HFF-Myc (cell line): ENCODE results near the gene WWOX.

ENCODE experiments used
- DNase-seq: peaks from one replicate; pipeline ENCODE4 v3.0.0-alpha.2; 2011; ENCODE audit warnings: low read depth; ENCODE audit errors: extremely low read depth
- H3K4me3 ChIP-seq: replicated peaks from 2 replicates; pipeline ENCODE4 v1.5.1; 2011; ENCODE audit warnings: low read depth, mild to moderate bottlenecking, control low read depth, low read length
- TF ChIP-seq, protein P1 (sequence below): IDR thresholded peaks from 2 replicates; pipeline ENCODE4 v1.5.1; 2012; ENCODE audit warnings: mild to moderate bottlenecking, low read depth, low read length, control low read depth; ENCODE audit errors: missing control alignments

The WWOX gene

DNA sequence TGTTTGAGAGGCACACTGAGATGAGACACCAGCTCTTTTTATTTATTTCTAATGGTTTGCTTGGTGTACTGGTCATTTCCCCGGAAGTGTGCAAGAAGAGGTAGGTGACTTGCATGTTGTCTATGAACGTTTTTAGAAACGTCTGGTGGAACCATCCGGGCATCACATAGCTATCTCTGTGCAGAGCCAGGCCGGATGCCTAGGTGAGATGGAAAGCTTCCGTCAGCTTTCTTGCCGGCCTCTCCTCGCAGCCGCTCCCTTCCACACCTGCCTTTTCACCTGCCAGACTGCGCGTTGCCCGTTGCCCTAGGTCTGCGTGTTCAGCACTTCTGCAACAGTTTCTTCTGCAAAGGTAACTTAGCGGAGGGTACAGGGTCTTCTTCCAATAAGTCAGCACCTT is 416.0 kb downstream of the WWOX start:
- H3K4me3 ChIP-seq = no peak overlapping the region
- DNase-seq = no peak
- TF ChIP-seq, protein P1, sequence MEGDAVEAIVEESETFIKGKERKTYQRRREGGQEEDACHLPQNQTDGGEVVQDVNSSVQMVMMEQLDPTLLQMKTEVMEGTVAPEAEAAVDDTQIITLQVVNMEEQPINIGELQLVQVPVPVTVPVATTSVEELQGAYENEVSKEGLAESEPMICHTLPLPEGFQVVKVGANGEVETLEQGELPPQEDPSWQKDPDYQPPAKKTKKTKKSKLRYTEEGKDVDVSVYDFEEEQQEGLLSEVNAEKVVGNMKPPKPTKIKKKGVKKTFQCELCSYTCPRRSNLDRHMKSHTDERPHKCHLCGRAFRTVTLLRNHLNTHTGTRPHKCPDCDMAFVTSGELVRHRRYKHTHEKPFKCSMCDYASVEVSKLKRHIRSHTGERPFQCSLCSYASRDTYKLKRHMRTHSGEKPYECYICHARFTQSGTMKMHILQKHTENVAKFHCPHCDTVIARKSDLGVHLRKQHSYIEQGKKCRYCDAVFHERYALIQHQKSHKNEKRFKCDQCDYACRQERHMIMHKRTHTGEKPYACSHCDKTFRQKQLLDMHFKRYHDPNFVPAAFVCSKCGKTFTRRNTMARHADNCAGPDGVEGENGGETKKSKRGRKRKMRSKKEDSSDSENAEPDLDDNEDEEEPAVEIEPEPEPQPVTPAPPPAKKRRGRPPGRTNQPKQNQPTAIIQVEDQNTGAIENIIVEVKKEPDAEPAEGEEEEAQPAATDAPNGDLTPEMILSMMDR = no peak

DNA sequence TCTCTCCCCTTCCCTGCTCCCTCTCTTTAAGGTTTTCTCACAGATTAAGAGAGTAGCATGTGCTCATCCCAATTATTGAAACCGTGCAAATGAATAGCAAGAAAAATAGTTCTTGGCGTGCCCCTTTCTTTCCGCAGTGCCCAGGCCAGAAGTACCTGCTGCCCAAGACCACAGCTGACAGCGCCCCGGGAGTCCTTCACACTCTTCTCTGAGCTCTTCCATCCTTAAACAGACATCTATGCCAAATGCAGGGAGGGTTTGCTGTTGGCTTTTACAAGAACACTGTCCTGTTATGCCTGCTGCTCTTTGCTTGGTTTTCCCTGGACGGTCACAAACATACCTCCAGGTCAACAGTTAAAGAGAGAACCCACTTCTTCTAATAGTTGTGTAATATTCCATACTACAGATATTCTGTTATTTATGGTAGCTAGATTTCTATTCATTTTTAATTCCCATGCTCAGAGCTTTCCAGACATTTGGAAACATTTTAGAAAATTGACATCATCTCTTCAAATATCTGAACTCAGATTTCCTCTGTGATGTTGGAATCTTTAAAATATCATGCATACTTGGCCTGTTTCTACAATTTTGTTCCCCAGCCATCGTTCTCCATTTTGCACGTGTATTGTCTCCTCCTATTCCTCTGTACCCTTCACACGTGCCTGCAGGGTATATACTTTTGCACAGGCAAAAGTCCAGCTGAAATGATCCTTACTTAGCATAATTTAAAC is 416.7 kb downstream of the WWOX start:
- no peak overlapping the region for H3K4me3 ChIP-seq
- DNase-seq = no peak
- TF ChIP-seq, protein P1 = no peak

DNA sequence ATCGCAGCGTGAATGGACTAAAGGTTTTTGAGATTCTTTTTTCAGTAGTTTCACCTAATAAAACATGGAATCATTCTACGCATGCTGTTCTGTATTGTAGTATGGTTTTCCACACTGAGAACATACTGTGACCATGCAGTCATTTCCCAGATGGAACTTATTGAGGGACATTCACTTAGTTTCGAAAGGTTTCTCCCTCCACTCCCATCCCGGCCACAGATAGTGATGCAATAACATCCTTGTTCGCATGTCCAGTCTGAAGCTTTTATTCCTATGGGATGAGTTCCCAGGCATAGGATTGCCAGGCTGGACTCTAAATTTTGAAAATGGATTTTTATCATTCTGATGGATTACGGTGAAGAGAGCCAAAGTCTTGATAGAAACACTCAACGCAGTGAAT is 420.4 kb downstream of the WWOX start:
- DNase-seq = no peak
- H3K4me3 ChIP-seq = no peak overlapping the region
- TF ChIP-seq, protein P1 = no peak

DNA sequence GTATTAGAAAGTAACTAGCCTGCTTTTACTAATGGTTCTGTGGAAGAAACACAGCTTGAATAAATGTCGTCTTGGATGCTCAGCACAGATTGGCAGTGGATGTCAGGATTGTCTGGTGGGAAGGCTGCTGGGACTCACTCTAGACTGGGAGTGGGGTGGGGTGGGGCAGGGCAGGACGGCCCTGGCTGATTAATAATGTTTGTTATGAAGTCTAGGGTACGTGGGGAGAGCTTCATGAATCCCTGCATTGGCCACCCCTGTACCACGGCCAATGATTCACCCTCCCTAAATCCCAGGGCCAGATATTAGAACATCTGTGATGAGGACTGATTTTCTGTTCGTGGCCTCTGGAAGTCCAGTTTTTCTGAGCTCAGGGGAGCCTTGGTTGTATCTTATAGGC is 421.0 kb downstream of the WWOX start:
- TF ChIP-seq, protein P1 = no peak
- no peak for DNase-seq

DNA sequence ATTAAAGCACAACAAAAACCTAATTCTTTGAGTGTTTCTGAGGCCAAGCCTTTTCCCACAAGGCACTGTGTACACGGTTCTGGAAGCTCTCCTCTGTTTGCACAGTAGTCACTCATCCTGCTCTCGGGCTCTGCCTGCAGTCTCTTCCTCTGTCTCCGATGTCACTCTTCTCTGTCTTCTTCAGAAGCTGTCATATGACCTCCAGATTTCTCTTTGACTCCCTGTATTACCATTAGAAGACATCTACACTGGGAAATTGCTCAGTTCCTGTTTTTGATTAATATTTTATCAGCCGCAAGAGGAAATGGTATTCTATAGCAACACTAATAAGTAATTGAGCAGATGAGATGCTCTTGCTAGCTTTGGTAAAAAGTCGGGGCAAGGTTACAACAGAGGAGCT is 422.9 kb downstream of the WWOX start:
- no peak overlapping the region for H3K4me3 ChIP-seq
- TF ChIP-seq, protein P1 = no peak
- no peak for DNase-seq

More for the DNA sequence above, 421.0 kb downstream of the WWOX start:
- H3K4me3 ChIP-seq = no peak overlapping the region

DNA sequence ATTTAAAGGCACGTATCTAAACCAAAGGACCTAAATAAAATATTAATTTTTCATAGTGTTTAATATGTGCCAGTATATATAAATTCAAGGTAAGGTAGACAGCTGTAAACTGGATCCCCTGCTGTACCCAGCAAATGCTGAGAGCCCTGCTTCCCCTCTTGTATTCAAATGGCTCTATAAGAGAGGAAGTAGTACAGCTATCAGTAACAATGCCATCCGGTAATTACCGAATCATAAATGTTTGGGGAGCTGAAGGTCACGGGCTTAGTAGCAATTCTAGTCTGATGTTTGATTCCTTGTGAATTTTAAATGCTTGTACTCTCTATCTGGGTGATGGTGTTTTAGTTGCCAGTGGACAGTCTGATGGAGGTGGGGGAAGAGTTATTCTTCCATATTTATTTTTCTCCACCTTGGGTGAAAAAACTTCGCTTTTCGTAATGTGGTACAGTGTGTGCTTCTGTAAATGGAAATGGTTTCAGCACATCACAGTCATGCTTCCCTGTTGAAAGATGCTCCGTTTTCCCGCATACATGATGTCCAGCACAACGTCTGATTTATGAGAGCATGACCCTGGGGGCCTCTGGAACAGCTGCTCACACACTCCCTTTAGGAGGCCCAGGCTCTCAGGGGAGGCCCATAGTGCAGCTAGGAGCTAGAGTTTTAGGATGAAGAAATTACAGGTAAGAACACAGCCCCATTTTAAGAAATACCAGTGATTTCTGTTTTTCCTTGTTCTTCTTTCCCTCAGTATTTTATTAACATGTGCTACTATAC is 423.9 kb downstream of the WWOX start:
- TF ChIP-seq, protein P1 = no peak
- H3K4me3 ChIP-seq = no peak overlapping the region
- DNase-seq = no peak
